CD8-positive, alpha-beta memory T cell (primary cell): ENCODE measurements around the gene PFN3. TPM values are rescaled to one million over a fixed set of nuclear protein-coding genes. Genes with fewer than 3 reads are reported as not detected.

Experiments used
- CTCF ChIA-PET: fragments of 350-600 bp; sonication (Branson Sonifier 250); formaldehyde crosslinking; loops from one replicate; lab custom pipeline; 2021; ENCODE audit warnings: antibody characterized with exemption; lab: Charles Lee
- POLR2A ChIA-PET: fragments of 350-600 bp; sonication (Branson Sonifier 250); formaldehyde crosslinking; loops from one replicate; lab custom pipeline; 2021; ENCODE audit warnings: antibody characterized with exemption; lab: Charles Lee
- DNase-seq, 5 donors: peaks; one replicate each; pipeline versions ENCODE4 v3.0.0 to v3.0.0-alpha.2; 2020 to 2022; ENCODE audit warnings: mixed read lengths in 1 of 5
- H3K27ac ChIP-seq: one replicate; pipeline ENCODE4 v1.7.0; 2013; ENCODE audit warnings: low read depth, mild to moderate bottlenecking, low read length, moderate library complexity
- H3K27me3 ChIP-seq: 2 replicates; pipeline ENCODE4 v1.7.0; 2013; ENCODE audit warnings: low read length, mild to moderate bottlenecking; ENCODE audit not compliant: insufficient read depth, poor library complexity, severe bottlenecking
- H3K36me3 ChIP-seq: 2 replicates; pipeline ENCODE4 v1.7.0; 2013; ENCODE audit warnings: mild to moderate bottlenecking, low read length, moderate library complexity; ENCODE audit not compliant: insufficient read depth
- H3K4me1 ChIP-seq: 2 replicates; pipeline ENCODE4 v1.7.0; 2013; ENCODE audit warnings: mild to moderate bottlenecking, low read length, moderate library complexity; ENCODE audit not compliant: insufficient read depth
- H3K4me3 ChIP-seq: 2 replicates; pipeline ENCODE4 v1.7.0; 2013; ENCODE audit warnings: mild to moderate bottlenecking, low read length
- H3K9me3 ChIP-seq: 2 replicates; pipeline ENCODE4 v1.7.0; 2013; ENCODE audit warnings: mild to moderate bottlenecking, low read length
- H3K27ac Mint-ChIP-seq, 8 donors: one replicate each; pipeline ENCODE4 v1.8.0; 2020 to 2021; ENCODE audit warnings: mixed read lengths in 8 of 8, mild to moderate bottlenecking in 6 of 8, inconsistent platforms in 3 of 8, moderate library complexity in 3 of 8
- H3K27me3 Mint-ChIP-seq, 2 donors: one replicate each; pipeline ENCODE4 v1.8.0; 2020 to 2021; ENCODE audit warnings: mixed read lengths in 2 of 2, mild to moderate bottlenecking in 1 of 2, moderate library complexity in 1 of 2
- H3K36me3 Mint-ChIP-seq, 3 donors: one replicate each; pipeline ENCODE4 v1.8.0; 2020 to 2021; ENCODE audit warnings: mixed read lengths in 3 of 3, inconsistent platforms in 1 of 3, mild to moderate bottlenecking in 1 of 3
- H3K4me1 Mint-ChIP-seq, 3 donors: one replicate each; pipeline ENCODE4 v1.8.0; 2020 to 2021; ENCODE audit warnings: mixed read lengths in 3 of 3, inconsistent platforms in 1 of 3, mild to moderate bottlenecking in 1 of 3
- H3K4me3 Mint-ChIP-seq, 7 donors: one replicate each; pipeline ENCODE4 v1.8.0; 2020 to 2021; ENCODE audit warnings: mixed read lengths in 7 of 7, mild to moderate bottlenecking in 6 of 7, moderate library complexity in 4 of 7, inconsistent platforms in 2 of 7
- H3K9me3 Mint-ChIP-seq, 5 donors: one replicate each; pipeline ENCODE4 v1.8.0; 2020 to 2022; ENCODE audit warnings: mixed read lengths in 5 of 5, mild to moderate bottlenecking in 3 of 5, moderate library complexity in 2 of 5, inconsistent platforms in 1 of 5
- polyA plus RNA-seq: library from polyadenylated mRNA; unstranded; fragments of 300-500 nt; fragmentation: Illumina TruSeq; gene quantifications from one replicate; pipeline ENCODE4 v1.2.3, GENCODE V29; 2021
- total RNA-seq, 2 experiments: library from RNA; stranded (reverse); gene quantifications; one replicate each; pipeline ENCODE4 v1.2.3, GENCODE V29; 2021

Gene PFN3
- total and polyA plus RNA-seq, 3 experiments from 2014 or later: not detected

DNA sequence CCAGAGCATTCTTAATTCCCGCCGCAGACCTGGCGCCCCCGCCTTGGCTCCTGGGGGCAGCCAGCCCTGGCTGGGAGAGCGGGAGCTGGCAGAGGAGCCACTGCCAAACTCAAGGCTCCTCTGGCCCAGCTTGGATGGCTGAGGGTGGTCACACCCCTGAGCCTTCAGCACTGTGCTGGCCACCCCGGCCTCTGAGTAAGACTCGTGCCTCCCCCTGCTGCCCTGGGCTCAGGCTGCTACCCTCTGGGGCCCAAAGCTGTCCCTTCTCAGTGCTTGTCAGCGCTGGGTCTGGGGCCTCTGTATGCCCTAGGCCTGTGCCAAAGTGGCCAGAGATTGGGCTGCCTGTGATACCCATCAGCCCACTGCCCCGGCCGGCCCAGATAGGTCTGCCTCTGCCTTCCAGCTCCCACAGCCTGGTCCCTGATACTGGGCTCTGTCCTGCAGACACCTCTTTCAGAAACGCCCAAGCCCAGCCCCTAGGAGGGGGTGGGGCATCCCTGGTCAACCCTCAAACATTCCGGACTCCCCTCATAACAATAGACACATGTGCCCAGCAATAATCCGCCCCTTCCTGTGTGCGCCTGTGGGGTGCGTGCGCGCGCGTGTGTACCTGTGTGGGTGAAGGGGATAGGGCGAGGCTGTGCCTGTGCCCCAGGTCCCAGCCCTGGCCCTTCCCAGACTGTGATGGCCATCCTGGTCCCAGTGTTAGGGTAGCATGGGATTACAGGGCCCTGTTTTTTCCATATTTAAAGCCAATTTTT lies 41.8 kb upstream of the PFN3 start:
- no peak overlapping the region for H3K4me3 ChIP-seq
- peak overlapping the region in 1 of 7 donors; percentile 42 for H3K4me3 Mint-ChIP-seq
- H3K4me1 Mint-ChIP-seq: peaks cover 49 to 68% (median 53%) of the 10 kb centered on the region in 3 donors
- ChIA-PET POLR2A (interaction anchor here (1.5 to 8.6 kb wide), 4 partner anchors 10 to 39 kb away, joined by 3 to 154 read pairs (median 36); partner anchors contain the start of gene GRK6), CTCF (interaction anchor here (1.3 to 20.8 kb wide), 6 partner anchors 13 to 55 kb away, joined by 3 to 326 read pairs (median 164); partner anchors contain the start of genes F12, GRK6, PDLIM7 and PFN3)
- no peaks in the 10 kb centered on the region for H3K9me3 Mint-ChIP-seq
- H3K4me1 ChIP-seq: peaks cover 43% of the 10 kb centered on the region
- DNase-seq: no peak
- peaks cover 40% of the 10 kb centered on the region for H3K36me3 ChIP-seq
- H3K27ac Mint-ChIP-seq: peak overlapping the region in 4 of 8 donors; percentile 3 to 65 (median 56)
- no peak overlapping the region for H3K27ac ChIP-seq
- H3K36me3 Mint-ChIP-seq: peaks cover 5 to 54% (median 17%) of the 10 kb centered on the region in 3 donors
- H3K27me3 ChIP-seq: no peaks in the 10 kb centered on the region
- no peaks in the 10 kb centered on the region for H3K9me3 ChIP-seq
- no peaks in the 10 kb centered on the region for H3K27me3 Mint-ChIP-seq

DNA sequence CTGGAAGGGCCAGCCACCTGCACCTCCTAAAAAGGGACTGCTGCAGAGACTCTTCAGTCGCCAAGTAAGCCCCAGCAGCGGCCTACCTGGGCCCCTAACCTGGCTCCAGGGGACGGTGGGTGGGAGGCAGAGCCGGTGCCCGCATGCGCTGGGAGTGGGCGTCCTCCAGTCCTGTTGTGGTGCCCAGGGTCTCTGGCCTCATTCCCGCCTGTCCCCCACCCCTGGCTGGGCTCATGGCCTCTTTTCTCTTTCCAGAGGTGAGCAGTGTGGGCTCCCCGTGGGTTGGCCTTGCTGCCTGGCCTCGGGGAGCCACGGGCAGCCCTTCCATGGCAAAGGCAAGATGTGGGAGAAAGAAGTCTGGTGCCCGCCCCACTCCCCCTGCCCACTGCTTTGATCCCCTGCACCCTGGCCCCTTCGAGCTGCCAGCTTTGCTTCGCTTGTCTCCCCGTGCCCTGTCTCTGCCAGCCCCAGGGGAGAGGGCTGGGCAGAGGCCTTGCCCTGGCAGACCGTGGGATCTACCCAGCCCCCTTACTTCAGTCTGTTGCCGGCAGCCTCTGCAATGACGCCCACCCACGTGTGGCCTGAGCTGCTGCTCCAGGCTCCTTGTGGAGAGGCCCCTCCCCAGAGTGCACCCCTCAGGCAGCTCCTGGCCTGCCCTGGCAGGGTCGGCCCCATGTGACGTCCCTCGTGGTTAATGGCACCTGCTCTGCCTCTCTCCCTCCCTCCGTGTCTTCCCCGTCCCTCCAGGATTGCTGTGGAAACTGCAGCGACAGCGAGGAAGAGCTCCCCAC lies 40.7 kb upstream of the PFN3 start:
- DNase-seq: no peak
- no peaks in the 10 kb centered on the region for H3K9me3 ChIP-seq
- peaks cover 5 to 64% (median 19%) of the 10 kb centered on the region in 3 donors for H3K36me3 Mint-ChIP-seq
- no peaks in the 10 kb centered on the region for H3K9me3 Mint-ChIP-seq
- peaks cover 51% of the 10 kb centered on the region for H3K4me1 ChIP-seq
- peaks cover 55 to 77% (median 61%) of the 10 kb centered on the region in 3 donors for H3K4me1 Mint-ChIP-seq
- ChIA-PET POLR2A (interaction anchor here (0.9 to 8.6 kb wide), 5 partner anchors 9 to 38 kb away, joined by 3 to 154 read pairs (median 7); partner anchors contain the start of gene GRK6), CTCF (interaction anchor here (1.3 to 20.8 kb wide), 7 partner anchors 12 to 56 kb away, joined by 3 to 326 read pairs (median 47); partner anchors contain the start of genes F12, GRK6, PDLIM7 and PFN3)
- no peaks in the 10 kb centered on the region for H3K27me3 Mint-ChIP-seq
- no peak overlapping the region for H3K4me3 ChIP-seq
- peaks cover 49% of the 10 kb centered on the region for H3K36me3 ChIP-seq
- H3K4me3 Mint-ChIP-seq: no peak overlapping the region
- peak overlapping the region in 5 of 8 donors; percentile 65 to 94 (median 76) for H3K27ac Mint-ChIP-seq
- H3K27ac ChIP-seq: peak overlapping the region; percentile 43
- no peaks in the 10 kb centered on the region for H3K27me3 ChIP-seq

DNA sequence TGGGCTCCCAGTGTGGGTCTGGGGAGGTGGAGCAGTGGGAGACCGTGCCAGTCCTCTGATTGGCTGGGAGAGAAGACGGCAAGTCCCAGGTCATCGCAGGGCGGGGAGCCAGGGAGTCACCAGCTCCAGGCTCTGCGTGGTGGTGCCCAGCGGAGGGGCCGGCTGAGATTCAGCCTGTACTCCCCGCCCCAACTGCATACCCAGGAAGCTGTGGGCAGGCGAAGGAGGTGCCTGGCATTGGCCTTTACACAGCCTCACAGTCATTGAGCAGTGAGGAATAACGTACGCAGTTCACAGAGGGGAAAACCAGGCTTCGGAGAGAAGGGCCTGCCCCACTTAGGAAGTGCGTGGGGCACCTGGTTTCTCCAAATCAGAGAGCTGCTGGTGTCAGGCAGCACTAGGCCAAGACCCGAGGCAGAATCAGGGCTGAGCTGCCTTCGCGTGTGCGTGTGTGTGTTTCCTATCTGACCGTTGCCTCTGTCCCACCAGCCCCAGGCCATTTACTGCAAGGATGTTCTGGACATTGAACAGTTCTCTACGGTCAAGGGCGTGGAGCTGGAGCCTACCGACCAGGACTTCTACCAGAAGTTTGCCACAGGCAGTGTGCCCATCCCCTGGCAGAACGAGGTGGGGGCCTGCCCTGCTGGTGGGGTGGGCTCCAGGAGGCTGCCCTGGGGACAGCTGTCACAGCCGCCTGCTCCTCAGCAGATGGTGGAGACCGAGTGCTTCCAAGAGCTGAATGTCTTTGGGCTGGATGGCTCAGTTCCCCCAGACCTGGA lies 39.9 kb upstream of the PFN3 start:
- peak overlapping the region; percentile 43 for H3K27ac ChIP-seq
- Mint-ChIP-seq H3K4me1 (peaks cover 47 to 75% (median 53%) of the 10 kb centered on the region in 3 donors), H3K9me3 (no peaks in the 10 kb centered on the region), H3K27me3 (no peaks in the 10 kb centered on the region), H3K27ac (peak overlapping the region; percentile 13 to 96 (median 93)), H3K4me3 (peak overlapping the region in 5 of 7 donors; percentile 9 to 67 (median 44)), H3K36me3 (peaks cover 5 to 70% (median 19%) of the 10 kb centered on the region in 3 donors)
- H3K27me3 ChIP-seq: no peaks in the 10 kb centered on the region
- H3K4me1 ChIP-seq: peaks cover 49% of the 10 kb centered on the region
- peaks cover 52% of the 10 kb centered on the region for H3K36me3 ChIP-seq
- H3K4me3 ChIP-seq: no peak overlapping the region
- no peaks in the 10 kb centered on the region for H3K9me3 ChIP-seq
- DNase-seq: peak in 4 of 5 donors; percentile 38 to 65 (median 59)
- ChIA-PET POLR2A (interaction anchor here (0.6 to 2.4 kb wide), 5 partner anchors 9 to 66 kb away, joined by 3 to 14 read pairs (median 3); partner anchors contain the start of gene GRK6), CTCF (interaction anchor here (0.6 to 20.8 kb wide), 8 partner anchors 11 to 916 kb away, joined by 3 to 326 read pairs (median 8); partner anchors contain the start of genes F12, GRK6, PDLIM7 and PFN3)

DNA sequence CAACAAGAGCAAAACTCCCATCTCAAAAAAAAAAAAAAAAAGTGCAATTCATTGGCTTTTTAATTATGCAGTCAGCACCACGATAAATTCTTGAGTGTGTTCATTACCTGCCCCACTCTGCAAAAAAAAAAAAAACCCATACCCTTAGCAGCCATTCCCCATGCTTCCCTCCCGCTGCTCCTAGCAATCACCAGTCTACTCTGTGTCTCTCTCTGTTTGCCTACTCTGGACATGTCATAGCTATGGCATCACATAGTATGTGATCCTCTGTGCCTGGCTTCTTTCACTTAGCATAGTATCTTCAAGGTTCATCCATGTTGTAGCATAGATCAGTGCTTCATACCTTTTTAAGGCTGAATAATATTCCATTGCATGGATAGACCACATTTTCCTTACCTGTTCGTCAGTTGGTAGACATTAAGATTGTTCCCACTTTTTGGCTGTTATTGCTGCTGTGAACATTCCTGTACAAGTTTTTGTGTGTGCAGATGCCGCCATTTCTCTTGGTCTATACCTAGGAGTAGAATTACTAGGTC lies 39.1 kb upstream of the PFN3 start:
- CTCF ChIA-PET: interaction anchor here (1.2 to 20.8 kb wide), 7 partner anchors 9 to 50 kb away, joined by 3 to 326 read pairs (median 9); partner anchors contain the start of genes F12, GRK6 and PFN3
- no peak overlapping the region for H3K27ac ChIP-seq

DNA sequence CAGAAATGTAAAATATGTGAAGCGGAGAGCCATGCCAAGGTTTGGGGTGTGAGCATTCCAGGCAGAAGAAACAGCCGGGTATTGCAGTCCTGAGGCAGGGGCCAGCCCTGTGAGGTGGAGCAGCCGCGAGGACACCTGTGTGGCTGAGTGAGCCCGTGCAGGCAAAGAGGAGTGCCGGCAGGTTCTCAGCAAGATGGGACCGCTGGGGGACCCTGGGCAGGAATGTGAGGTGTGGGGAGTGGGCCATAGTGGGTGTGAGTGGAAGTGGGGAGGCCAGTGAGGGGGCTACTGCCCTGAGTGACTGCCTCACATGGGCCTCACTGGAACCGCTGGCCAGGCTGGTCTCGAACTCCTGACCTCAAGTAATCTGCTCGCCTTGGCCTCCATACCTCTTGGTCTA lies 38.0 kb upstream of the PFN3 start:
- Mint-ChIP-seq H3K36me3 (peaks cover 5 to 88% (median 19%) of the 10 kb centered on the region in 3 donors), H3K27me3 (no peaks in the 10 kb centered on the region), H3K27ac (peak overlapping the region in 6 of 8 donors; percentile 27 to 96 (median 67)), H3K4me3 (peak overlapping the region in 2 of 7 donors; percentile 13 to 35), H3K9me3 (no peaks in the 10 kb centered on the region), H3K4me1 (peaks cover 43 to 75% (median 51%) of the 10 kb centered on the region in 3 donors)
- Histone ChIP-seq H3K9me3 (no peaks in the 10 kb centered on the region), H3K4me3 (no peak overlapping the region), H3K4me1 (peaks cover 59% of the 10 kb centered on the region), H3K36me3 (peaks cover 70% of the 10 kb centered on the region), H3K27ac (no peak overlapping the region), H3K27me3 (no peaks in the 10 kb centered on the region)
- ChIA-PET CTCF (interaction anchor here (1.2 to 20.8 kb wide), 8 partner anchors 9 to 59 kb away, joined by 3 to 326 read pairs (median 6); partner anchors contain the start of genes F12, GRK6, PDLIM7 and PFN3), POLR2A (interaction anchor here (1.3 to 2.0 kb wide), 2 partner anchors 9 kb away, joined by 3 to 9 read pairs; no protein-coding TSS in a partner anchor)
- DNase-seq: no peak

More for the DNA sequence above, 39.1 kb upstream of the PFN3 start:
- Histone ChIP-seq H3K27me3 (no peaks in the 10 kb centered on the region), H3K9me3 (no peaks in the 10 kb centered on the region), H3K36me3 (peaks cover 59% of the 10 kb centered on the region), H3K4me3 (no peak overlapping the region), H3K4me1 (peaks cover 49% of the 10 kb centered on the region)
- peak overlapping the region in 3 of 7 donors; percentile 9 to 67 (median 19) for H3K4me3 Mint-ChIP-seq
- H3K36me3 Mint-ChIP-seq: peaks cover 5 to 78% (median 19%) of the 10 kb centered on the region in 3 donors
- POLR2A ChIA-PET: interaction anchor here (0.7 to 2.4 kb wide), 2 partner anchors 11 to 13 kb away, joined by 3 to 14 read pairs; partner anchors contain the start of gene GRK6
- H3K9me3 Mint-ChIP-seq: no peaks in the 10 kb centered on the region
- peaks cover 45 to 72% (median 46%) of the 10 kb centered on the region in 3 donors for H3K4me1 Mint-ChIP-seq
- peak overlapping the region in 7 of 8 donors; percentile 13 to 96 (median 93) for H3K27ac Mint-ChIP-seq
- no peaks in the 10 kb centered on the region for H3K27me3 Mint-ChIP-seq
- no peak for DNase-seq

DNA sequence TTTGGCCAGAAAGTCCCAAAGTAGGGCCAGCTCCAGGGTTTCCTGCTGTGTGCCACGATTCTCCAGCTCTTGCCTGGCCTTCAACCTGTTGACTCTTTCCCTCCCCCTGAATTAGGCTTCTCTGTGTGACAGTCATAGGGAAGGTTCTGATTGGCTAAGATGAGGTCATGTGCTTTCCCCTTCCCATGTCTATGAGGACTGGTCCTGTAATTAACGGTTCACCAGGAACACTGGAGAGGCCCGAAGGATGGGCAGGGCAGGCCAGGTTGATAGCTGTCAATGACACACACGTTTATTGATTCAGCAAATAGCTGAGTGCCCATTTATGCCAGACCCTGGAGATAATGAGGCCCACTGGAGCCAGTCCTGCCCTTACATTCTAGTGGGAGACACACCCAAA lies 37.2 kb upstream of the PFN3 start:
- no peaks in the 10 kb centered on the region for H3K27me3 Mint-ChIP-seq
- peaks cover 0 to 2% (median 0%) of the 10 kb centered on the region in 5 donors for H3K9me3 Mint-ChIP-seq
- peak overlapping the region in 3 of 8 donors; percentile 51 to 76 (median 72) for H3K27ac Mint-ChIP-seq
- peaks cover 5 to 90% (median 19%) of the 10 kb centered on the region in 3 donors for H3K36me3 Mint-ChIP-seq
- Histone ChIP-seq H3K27ac (no peak overlapping the region), H3K4me1 (peaks cover 68% of the 10 kb centered on the region), H3K4me3 (no peak overlapping the region), H3K9me3 (no peaks in the 10 kb centered on the region), H3K27me3 (no peaks in the 10 kb centered on the region), H3K36me3 (peaks cover 79% of the 10 kb centered on the region)
- H3K4me3 Mint-ChIP-seq: no peak overlapping the region
- H3K4me1 Mint-ChIP-seq: peaks cover 47 to 78% (median 51%) of the 10 kb centered on the region in 3 donors
- ChIA-PET CTCF (interaction anchor here (0.9 to 15.5 kb wide), 9 partner anchors 8 to 67 kb away, joined by 3 to 307 read pairs (median 6); partner anchors contain the start of genes F12, GRK6, PDLIM7 and PFN3), POLR2A (interaction anchor here (1.3 to 2.2 kb wide), 3 partner anchors 8 to 10 kb away, joined by 3 to 9 read pairs (median 9); partner anchors contain the start of gene PRR7)
- no peak for DNase-seq
